IMR-90 (cell line): ENCODE measurements around the gene CACNA2D3.

Experiments used
- BHLHE40 ChIP-seq: fragments of 150-350 bp; IDR thresholded peaks from 2 replicates; pipeline ENCODE4 v1.6.1; 2016; ENCODE audit warnings: mild to moderate bottlenecking, low read depth, low read length
- FOS ChIP-seq: fragments of 150-350 bp; IDR thresholded peaks from 2 replicates; pipeline ENCODE4 v1.6.1; 2016; ENCODE audit warnings: low read depth, low read length
- MAFK ChIP-seq: IDR thresholded peaks from 2 replicates; pipeline ENCODE4 v1.6.1; 2012; ENCODE audit warnings: low read depth, low read length, improper control_type of control experiment
- MAZ ChIP-seq: IDR thresholded peaks from 2 replicates; pipeline ENCODE4 v1.6.1; 2012; ENCODE audit warnings: low read depth, mild to moderate bottlenecking, low read length, improper control_type of control experiment, moderate library complexity, borderline replicate concordance
- MXI1 ChIP-seq: IDR thresholded peaks from 2 replicates; pipeline ENCODE4 v1.6.1; 2012; ENCODE audit warnings: low read depth, mild to moderate bottlenecking, low read length, moderate library complexity, borderline replicate concordance
- POLR2A ChIP-seq: IDR thresholded peaks from 2 replicates; pipeline ENCODE4 v1.6.1; 2012; ENCODE audit warnings: mild to moderate bottlenecking, low read depth, low read length
- RAD21 ChIP-seq: IDR thresholded peaks from 2 replicates; pipeline ENCODE4 v1.6.1; 2012; ENCODE audit warnings: low read length, improper control_type of control experiment
- RCOR1 ChIP-seq: IDR thresholded peaks from 2 replicates; pipeline ENCODE4 v1.6.1; 2012; ENCODE audit warnings: mild to moderate bottlenecking, low read length, improper control_type of control experiment; ENCODE audit not compliant: insufficient replicate concordance
- SMC3 ChIP-seq: fragments of 150-350 bp; IDR thresholded peaks from 2 replicates; pipeline ENCODE4 v1.6.1; 2016; ENCODE audit warnings: low read depth, mild to moderate bottlenecking, antibody characterized with exemption, low read length, moderate library complexity
- TF ChIP-seq, protein P1 (sequence below): conservative IDR thresholded peaks from 2 replicates; pipeline ENCODE4 v1.5.1; 2012; ENCODE audit warnings: mild to moderate bottlenecking, low read depth, low read length, improper control_type of control experiment
- TF ChIP-seq, protein P2 (sequence below): fragments of 150-350 bp; IDR thresholded peaks from 2 replicates; pipeline ENCODE4 v1.6.1; 2017; ENCODE audit warnings: mild to moderate bottlenecking, antibody characterized with exemption, low read length, low read depth

DNA sequence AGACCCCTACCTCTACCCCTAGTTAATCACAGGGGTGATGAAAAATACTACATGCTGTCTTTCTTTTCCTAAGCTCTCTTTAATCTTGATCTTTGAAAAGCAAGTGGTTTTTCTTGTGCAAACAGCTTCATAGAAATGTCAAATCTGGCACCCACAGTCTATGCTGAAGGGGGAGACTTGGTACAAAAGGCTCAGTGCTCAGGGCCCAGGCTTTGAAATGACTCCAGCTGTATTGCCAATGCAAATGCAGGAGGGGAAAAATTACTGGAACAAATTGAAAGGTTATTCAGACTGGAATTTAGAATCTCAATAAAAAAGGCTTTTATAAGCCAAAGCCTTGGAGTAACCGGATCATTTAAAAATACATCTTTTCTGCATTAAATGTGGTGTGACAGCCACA lies 581.6 kb downstream of the CACNA2D3 start:
- TF ChIP-seq, protein P1, sequence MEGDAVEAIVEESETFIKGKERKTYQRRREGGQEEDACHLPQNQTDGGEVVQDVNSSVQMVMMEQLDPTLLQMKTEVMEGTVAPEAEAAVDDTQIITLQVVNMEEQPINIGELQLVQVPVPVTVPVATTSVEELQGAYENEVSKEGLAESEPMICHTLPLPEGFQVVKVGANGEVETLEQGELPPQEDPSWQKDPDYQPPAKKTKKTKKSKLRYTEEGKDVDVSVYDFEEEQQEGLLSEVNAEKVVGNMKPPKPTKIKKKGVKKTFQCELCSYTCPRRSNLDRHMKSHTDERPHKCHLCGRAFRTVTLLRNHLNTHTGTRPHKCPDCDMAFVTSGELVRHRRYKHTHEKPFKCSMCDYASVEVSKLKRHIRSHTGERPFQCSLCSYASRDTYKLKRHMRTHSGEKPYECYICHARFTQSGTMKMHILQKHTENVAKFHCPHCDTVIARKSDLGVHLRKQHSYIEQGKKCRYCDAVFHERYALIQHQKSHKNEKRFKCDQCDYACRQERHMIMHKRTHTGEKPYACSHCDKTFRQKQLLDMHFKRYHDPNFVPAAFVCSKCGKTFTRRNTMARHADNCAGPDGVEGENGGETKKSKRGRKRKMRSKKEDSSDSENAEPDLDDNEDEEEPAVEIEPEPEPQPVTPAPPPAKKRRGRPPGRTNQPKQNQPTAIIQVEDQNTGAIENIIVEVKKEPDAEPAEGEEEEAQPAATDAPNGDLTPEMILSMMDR = no peak
- TF ChIP-seq POLR2A (no peak), SMC3 (no peak), MAFK (no peak), RAD21 (no peak), BHLHE40 (no peak), RCOR1 (no peak), MXI1 (no peak), MAZ (no peak), FOS (no peak)
- TF ChIP-seq, protein P2, sequence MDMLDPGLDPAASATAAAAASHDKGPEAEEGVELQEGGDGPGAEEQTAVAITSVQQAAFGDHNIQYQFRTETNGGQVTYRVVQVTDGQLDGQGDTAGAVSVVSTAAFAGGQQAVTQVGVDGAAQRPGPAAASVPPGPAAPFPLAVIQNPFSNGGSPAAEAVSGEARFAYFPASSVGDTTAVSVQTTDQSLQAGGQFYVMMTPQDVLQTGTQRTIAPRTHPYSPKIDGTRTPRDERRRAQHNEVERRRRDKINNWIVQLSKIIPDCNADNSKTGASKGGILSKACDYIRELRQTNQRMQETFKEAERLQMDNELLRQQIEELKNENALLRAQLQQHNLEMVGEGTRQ = no peak
